WTC11 (cell line): Measurements from ENCODE around the gene KAT6B. TPM values are rescaled to one million over a fixed set of nuclear protein-coding genes. Genes with fewer than 3 reads are reported as not detected.

Experiments
- ATAC-seq: fragments of 200-7000 bp; cut with Tn5 transposase; 2 replicates; pipeline ENCODE4 v1.10.0; 2021; ENCODE audit warnings: mild to moderate bottlenecking, moderate library complexity
- CTCF ChIA-PET: fragments of 300-600 bp; sonication (Branson Sonifier 250); formaldehyde crosslinking; loops from one replicate; lab custom pipeline; 2021; ENCODE audit warnings: antibody characterized with exemption; lab: Charles Lee
- POLR2A ChIA-PET: fragments of 350-600 bp; sonication (Branson Sonifier 250); formaldehyde crosslinking; loops from one replicate; lab custom pipeline; 2021; ENCODE audit warnings: antibody characterized with exemption; lab: Charles Lee
- DNase-seq: peaks from one replicate; pipeline ENCODE4 v3.0.0; 2021; ENCODE audit warnings: low spot score
- H3K27ac Mint-ChIP-seq: 2 replicates; pipeline ENCODE4 v1.8.0; 2021; ENCODE audit warnings: mixed read lengths
- H3K27me3 Mint-ChIP-seq: 2 replicates; pipeline ENCODE4 v1.8.0; 2021; ENCODE audit warnings: low read depth, mild to moderate bottlenecking, moderate library complexity, mixed read lengths
- H3K36me3 Mint-ChIP-seq: 2 replicates; pipeline ENCODE4 v1.8.0; 2021; ENCODE audit warnings: mixed read lengths
- H3K4me1 Mint-ChIP-seq: 2 replicates; pipeline ENCODE4 v1.8.0; 2022; ENCODE audit warnings: mixed read lengths
- H3K4me3 Mint-ChIP-seq: 2 replicates; pipeline ENCODE4 v1.8.0; 2021; ENCODE audit warnings: mild to moderate bottlenecking, moderate library complexity, mixed read lengths
- H3K9me3 Mint-ChIP-seq: 2 replicates; pipeline ENCODE4 v1.8.0; 2021; ENCODE audit warnings: mixed read lengths
- AFF4 ChIP-seq: sonication (generic); formaldehyde crosslinking; IDR thresholded peaks from 2 replicates; pipeline ENCODE4 v1.8.1; 2023; ENCODE audit warnings: mild to moderate bottlenecking, missing genetic modification reagents, borderline replicate concordance
- ATF6 ChIP-seq: sonication (generic); formaldehyde crosslinking; IDR thresholded peaks from 2 replicates; pipeline ENCODE4 v1.8.1; 2023; ENCODE audit warnings: mild to moderate bottlenecking, missing genetic modification reagents
- CREB1 ChIP-seq: sonication (generic); formaldehyde crosslinking; IDR thresholded peaks from 2 replicates; pipeline ENCODE4 v1.8.0; 2023; ENCODE audit warnings: mild to moderate bottlenecking, missing genetic modification reagents
- CTCF ChIP-seq: fragments of 200-600 bp; IDR thresholded peaks from 2 replicates; pipeline ENCODE4 v1.8.0; 2022; ENCODE audit warnings: antibody characterized with exemption
- E2F5 ChIP-seq: sonication (generic); formaldehyde crosslinking; IDR thresholded peaks from 2 replicates; pipeline ENCODE4 v1.8.1; 2022; ENCODE audit warnings: mild to moderate bottlenecking, moderate library complexity, missing genetic modification reagents
- KAT7 ChIP-seq: sonication (generic); formaldehyde crosslinking; IDR thresholded peaks from 2 replicates; pipeline ENCODE4 v1.8.1; 2023; ENCODE audit warnings: missing genetic modification reagents, mild to moderate bottlenecking, borderline replicate concordance
- MLX ChIP-seq: sonication (generic); formaldehyde crosslinking; IDR thresholded peaks from 2 replicates; pipeline ENCODE4 v1.8.1; 2023; ENCODE audit warnings: mild to moderate bottlenecking, missing genetic modification reagents, moderate library complexity
- NFE2L1 ChIP-seq: sonication (generic); formaldehyde crosslinking; IDR thresholded peaks from 2 replicates; pipeline ENCODE4 v1.8.1; 2023; ENCODE audit warnings: missing genetic modification reagents
- NFYB ChIP-seq: sonication (generic); formaldehyde crosslinking; conservative IDR thresholded peaks from 2 replicates; pipeline ENCODE4 v1.8.0; 2022; ENCODE audit warnings: low read depth, missing genetic modification reagents
- USF2 ChIP-seq: sonication (generic); formaldehyde crosslinking; IDR thresholded peaks from 2 replicates; pipeline ENCODE4 v1.8.1; 2023; ENCODE audit warnings: mild to moderate bottlenecking, missing genetic modification reagents, moderate library complexity
- total RNA-seq: library from RNA; stranded (reverse); gene quantifications from 3 replicates; pipeline ENCODE4 v1.2.3, GENCODE V29; 2021

The KAT6B gene
- total RNA-seq, 1 experiment from 2014 or later, result 18.5 TPM

GRCh38 chr10:75048669-75049098 lies 222.3 kb downstream of the KAT6B start (continued):
- no peak for TF ChIP-seq AFF4 (CRISPR knock-in tag)
- no peak for TF ChIP-seq CTCF
- TF ChIP-seq ATF6, result no peak
- no peak for TF ChIP-seq NFE2L1
- TF ChIP-seq USF2 (CRISPR knock-in tag), result no peak
- no peak for TF ChIP-seq KAT7 (CRISPR knock-in tag)

- POLR2A ChIA-PET, result no interaction called here
- DNase-seq, result no peak
- peaks cover 14% of the 10 kb centered on the region for H3K27me3 Mint-ChIP-seq
- peaks cover 2% of the 10 kb centered on the region; the same call in 1 of the 2 replicates for H3K36me3 Mint-ChIP-seq
- H3K4me1 Mint-ChIP-seq, result no peaks in the 10 kb centered on the region
- H3K4me3 Mint-ChIP-seq, result no peak overlapping the region
- TF ChIP-seq CREB1 (CRISPR knock-in tag) (no peak), NFYB (no peak), MLX (CRISPR knock-in tag) (no peak), E2F5 (CRISPR knock-in tag) (no peak)
- TF ChIP-seq, all 79 proteins: peak for 0
- no peak overlapping the region; the same call in 1 of the 2 replicates for H3K27ac Mint-ChIP-seq
- H3K9me3 Mint-ChIP-seq, result peaks cover 4% of the 10 kb centered on the region; the same call in 1 of the 2 replicates
- CTCF ChIA-PET, result no interaction called here
- ATAC-seq, result no peak
Measured at GRCh38 chr10:75049316-75050148, 223.1 kb downstream of the KAT6B start.
